Measurements from ENCODE around the gene PDE1A.

- no peak for TF ChIP-seq POLR2A (IDR thresholded peaks at IDR 0.05; ENCODE audit: insufficient read depth in 1 of 2, low read depth in 2 of 2, low read length in 2 of 2)
- TF ChIP-seq ZNF619 (CRISPR knock-in tag; IDR thresholded peaks at IDR 0.05) = no peak
- no peak for TF ChIP-seq TRIM22 (IDR thresholded peaks at IDR 0.05)
- no peak for TF ChIP-seq NPAS2 (CRISPR knock-in tag; IDR thresholded peaks at IDR 0.05; ENCODE audit: borderline replicate concordance)
- TF ChIP-seq DNMT1 (CRISPR knock-in tag; IDR thresholded peaks at IDR 0.05) = no peak
- TF ChIP-seq E2F1 (CRISPR knock-in tag; IDR thresholded peaks at IDR 0.05) = no peak
- TF ChIP-seq ZNF230 (CRISPR knock-in tag; IDR thresholded peaks at IDR 0.05) = no peak
- no peak for TF ChIP-seq ZNF407 (CRISPR knock-in tag; IDR thresholded peaks at IDR 0.05; ENCODE audit: not compliant biosample characterization)
- TF ChIP-seq FOXK1 (CRISPR knock-in tag; IDR thresholded peaks at IDR 0.05; ENCODE audit: borderline replicate concordance, low read depth) = no peak
- TF ChIP-seq, protein P1, sequence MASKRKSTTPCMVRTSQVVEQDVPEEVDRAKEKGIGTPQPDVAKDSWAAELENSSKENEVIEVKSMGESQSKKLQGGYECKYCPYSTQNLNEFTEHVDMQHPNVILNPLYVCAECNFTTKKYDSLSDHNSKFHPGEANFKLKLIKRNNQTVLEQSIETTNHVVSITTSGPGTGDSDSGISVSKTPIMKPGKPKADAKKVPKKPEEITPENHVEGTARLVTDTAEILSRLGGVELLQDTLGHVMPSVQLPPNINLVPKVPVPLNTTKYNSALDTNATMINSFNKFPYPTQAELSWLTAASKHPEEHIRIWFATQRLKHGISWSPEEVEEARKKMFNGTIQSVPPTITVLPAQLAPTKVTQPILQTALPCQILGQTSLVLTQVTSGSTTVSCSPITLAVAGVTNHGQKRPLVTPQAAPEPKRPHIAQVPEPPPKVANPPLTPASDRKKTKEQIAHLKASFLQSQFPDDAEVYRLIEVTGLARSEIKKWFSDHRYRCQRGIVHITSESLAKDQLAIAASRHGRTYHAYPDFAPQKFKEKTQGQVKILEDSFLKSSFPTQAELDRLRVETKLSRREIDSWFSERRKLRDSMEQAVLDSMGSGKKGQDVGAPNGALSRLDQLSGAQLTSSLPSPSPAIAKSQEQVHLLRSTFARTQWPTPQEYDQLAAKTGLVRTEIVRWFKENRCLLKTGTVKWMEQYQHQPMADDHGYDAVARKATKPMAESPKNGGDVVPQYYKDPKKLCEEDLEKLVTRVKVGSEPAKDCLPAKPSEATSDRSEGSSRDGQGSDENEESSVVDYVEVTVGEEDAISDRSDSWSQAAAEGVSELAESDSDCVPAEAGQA (IDR thresholded peaks at IDR 0.05; ENCODE audit: low read depth) = no peak
- TF ChIP-seq, protein P1 (CRISPR knock-in tag; IDR thresholded peaks at IDR 0.05; ENCODE audit: borderline replicate concordance) = no peak
- TF ChIP-seq MYC (CRISPR knock-in tag; IDR thresholded peaks at IDR 0.05; ENCODE audit: borderline replicate concordance) = no peak
- TF ChIP-seq, protein P2, sequence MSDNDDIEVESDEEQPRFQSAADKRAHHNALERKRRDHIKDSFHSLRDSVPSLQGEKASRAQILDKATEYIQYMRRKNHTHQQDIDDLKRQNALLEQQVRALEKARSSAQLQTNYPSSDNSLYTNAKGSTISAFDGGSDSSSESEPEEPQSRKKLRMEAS (IDR thresholded peaks at IDR 0.05) = no peak
- no peak for TF ChIP-seq CREM (IDR thresholded peaks at IDR 0.05)
- no peak for TF ChIP-seq CREM (CRISPR knock-in tag; IDR thresholded peaks at IDR 0.05)
- TF ChIP-seq ZFP37 (CRISPR knock-in tag; IDR thresholded peaks at IDR 0.05; ENCODE audit: borderline replicate concordance) = no peak
Observed at GRCh38 chr2:182090486-182090885, 336.4 kb downstream of the PDE1A start.

Data from HepG2 (cell line).